Endometrial microvascular endothelial cells (primary cell): ENCODE measurements around the gene HLA-DRB5. TPM values are rescaled to one million over a fixed set of nuclear protein-coding genes. Genes with fewer than 3 reads are reported as not detected.
"Not testable (repeated sequence)": the region's sequence is repeated elsewhere in the genome, so short reads cannot be mapped to it uniquely, and the experiment has no call there.

Experiments used
- in situ Hi-C: cut with HindIII; loops from 2 replicates; pipeline ENCODE4 v1.10.0; 2017; ENCODE audit warnings: low sequenced_read_pairs, low pct_unique_long_range_greater_than_20kb; ENCODE audit errors: inconsistent ontology term
- total RNA-seq: library from RNA; depleted of rRNA; stranded (reverse); fragments of >200 nt; gene quantifications from one replicate; pipeline ENCODE4 v1.2.3, GENCODE V29; 2015; ENCODE audit errors: inconsistent ontology term

The HLA-DRB5 gene
- total RNA-seq, 1 donor from 2014 or later, result 0.37 TPM

- in situ Hi-C loops, result no loop called here
Observed at GRCh38 chr6:32519118-32519909, 10.8 kb downstream of the HLA-DRB5 start.

GRCh38 chr6:32517654-32518445 is 12.2 kb downstream of the HLA-DRB5 start:
- in situ Hi-C loops, result no loop called here

GRCh38 chr6:32501016-32501415 is 29.1 kb downstream of the HLA-DRB5 start:
- in situ Hi-C loops, result no loop called here

GRCh38 chr6:32492351-32492750 is 37.7 kb downstream of the HLA-DRB5 start:
- in situ Hi-C loops, result no loop called here

- in situ Hi-C loops, result no loop called here
Observed at GRCh38 chr6:32491700-32492099, 38.4 kb downstream of the HLA-DRB5 start.

DNA sequence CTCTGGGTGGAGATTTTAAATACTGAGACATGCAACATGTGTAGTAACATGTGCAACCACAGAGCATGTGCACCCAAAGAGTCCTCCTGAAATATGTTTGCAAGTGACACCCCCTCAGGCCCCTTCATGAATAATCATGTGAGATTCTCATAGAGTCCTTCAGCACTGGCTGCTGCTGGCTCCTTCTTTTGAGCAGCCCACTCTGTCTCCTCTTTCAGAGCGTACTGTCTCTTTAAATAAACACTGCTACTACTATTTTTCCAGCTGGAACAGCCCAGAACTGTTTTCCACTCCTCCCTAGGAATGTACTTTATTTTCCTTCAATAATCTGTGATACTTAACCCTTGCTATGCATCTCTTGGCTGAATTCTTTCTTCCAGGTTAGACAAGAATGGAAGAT is 42.0 kb downstream of the HLA-DRB5 start:
- in situ Hi-C loops, result no loop called here

DNA sequence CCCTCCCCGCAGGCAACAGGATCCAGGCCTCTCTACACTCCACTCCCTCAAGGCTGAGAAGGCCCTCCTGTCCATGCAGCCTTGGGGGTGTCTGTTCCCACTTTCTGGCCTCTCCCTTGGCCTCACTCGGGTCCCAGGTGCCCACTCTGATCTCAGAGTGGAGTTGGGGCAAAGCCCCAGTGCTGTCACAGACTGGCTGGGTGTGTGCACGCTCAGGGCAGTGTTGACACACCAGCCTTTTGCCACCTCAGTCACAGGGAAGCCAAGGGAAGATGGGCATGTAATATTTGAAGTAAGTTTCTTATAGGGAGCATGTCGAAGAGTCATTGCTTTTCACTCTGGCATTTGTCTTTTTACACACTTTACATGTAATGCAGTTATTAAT is 45.5 kb downstream of the HLA-DRB5 start:
- in situ Hi-C loops, result no loop called here

- in situ Hi-C loops, result no loop called here
Observed at GRCh38 chr6:32483968-32484613, 46.0 kb downstream of the HLA-DRB5 start.

DNA sequence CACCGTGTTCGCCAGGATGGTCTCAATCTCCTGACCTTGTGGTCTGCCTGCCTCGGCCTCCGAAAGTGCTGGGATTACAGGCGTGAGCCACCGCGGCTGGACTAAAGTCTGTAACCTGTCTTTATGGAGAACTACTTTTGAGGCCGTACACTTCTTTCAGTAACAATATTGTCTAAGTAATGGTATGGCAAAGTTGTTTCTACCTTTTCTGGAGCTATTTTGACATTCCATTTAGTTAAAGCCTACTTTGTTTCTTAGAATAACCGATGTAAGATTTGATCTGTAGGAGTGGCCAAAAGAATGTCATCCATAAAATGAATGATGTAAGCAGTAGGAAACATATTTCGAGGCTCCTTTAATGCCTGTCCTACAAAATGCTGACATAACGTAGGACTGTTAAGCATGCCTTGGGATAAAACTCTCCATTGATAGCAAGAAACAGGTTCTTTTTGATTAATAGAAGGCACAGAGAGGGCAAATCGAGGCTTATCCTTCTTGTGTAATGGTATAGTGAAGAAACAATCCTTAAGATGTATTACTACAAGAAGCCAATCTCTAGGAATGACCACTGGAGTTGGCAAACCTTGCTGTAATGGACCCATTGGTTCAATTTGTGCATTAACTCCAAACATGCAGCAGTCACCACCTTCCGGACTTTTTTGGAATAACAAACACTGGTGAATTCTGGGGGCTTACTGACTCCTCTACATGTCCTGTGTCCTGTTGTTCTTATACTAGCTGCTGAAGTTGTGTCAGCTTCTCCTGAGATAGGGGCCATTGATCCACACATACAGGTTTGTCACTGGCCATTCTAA is 54.5 kb downstream of the HLA-DRB5 start:
- in situ Hi-C loops, result no loop called here

- in situ Hi-C loops, result not testable (repeated sequence)
Observed at GRCh38 chr6:32473376-32474348, 56.4 kb downstream of the HLA-DRB5 start.

DNA sequence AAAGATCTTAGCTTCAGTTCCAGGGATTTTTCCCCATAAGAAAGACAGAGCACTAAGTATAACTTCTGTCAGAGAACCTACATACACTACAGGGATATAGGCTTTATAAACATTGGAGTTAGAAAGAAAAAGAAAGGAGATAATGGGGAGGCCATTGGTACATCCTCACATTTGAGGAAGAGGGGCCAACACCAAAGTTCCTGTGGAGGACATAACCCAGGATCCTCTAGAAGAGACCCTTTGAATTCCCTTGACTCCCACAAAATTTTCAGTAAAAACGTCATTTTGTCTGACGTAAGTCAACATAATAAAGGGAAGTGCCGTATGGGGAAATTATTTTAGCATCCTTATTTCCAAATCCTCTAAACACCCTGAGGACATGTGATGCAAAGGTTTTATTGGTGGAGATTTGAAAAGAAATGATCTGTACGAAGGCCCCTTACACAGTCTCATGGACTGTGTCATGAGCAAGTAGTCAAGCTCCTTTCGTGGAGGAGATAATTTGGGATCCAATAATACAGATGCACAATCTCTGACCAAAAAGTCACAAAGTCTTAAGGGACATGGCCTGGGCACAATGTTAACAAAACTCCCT is 57.2 kb downstream of the HLA-DRB5 start:
- in situ Hi-C loops, result no loop called here

DNA sequence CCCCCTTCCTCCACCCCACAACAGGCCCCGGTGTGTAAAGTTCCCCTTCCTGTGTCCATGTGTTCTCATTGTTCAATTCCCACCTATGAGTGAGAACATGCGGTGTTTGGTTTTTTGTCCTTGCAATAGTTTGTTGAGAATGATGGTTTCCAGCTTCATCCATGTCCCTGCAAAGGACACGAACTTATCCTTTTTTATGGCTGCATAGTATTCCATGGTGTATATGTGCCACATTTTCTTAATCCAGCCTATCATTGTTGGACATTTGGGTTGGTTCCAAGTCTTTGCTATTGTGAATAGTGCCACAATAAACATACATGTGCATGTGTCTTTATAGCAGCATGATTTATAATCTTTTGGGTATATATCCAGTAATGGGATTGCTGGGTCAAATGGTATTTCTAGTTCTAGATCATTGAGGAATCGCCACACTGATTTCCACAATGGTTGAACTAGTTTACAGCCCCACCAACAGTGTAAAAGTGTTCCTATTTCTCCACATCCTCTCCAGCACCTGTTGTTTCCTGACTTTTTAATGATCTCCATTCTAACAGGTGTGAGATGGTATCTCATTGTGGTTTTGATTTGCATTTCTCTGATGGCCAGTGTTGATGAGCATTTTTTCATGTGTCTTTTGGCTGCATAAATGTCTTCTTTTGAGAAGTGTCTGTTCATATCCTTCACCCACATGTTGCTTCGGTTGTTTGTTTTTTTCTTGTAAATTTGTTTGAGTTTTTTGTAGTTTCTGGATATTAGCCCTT is 62.2 kb downstream of the HLA-DRB5 start:
- in situ Hi-C loops, result not testable (repeated sequence)

Other genes with a start within 250 kb of the HLA-DRB5 start
- not detected for gene TSBP1, start 158.4 kb downstream of the HLA-DRB5 start, total RNA-seq
- not detected for gene BTNL2, start 123.1 kb downstream of the HLA-DRB5 start, total RNA-seq
- not detected for gene HLA-DRA, start 90.4 kb downstream of the HLA-DRB5 start, total RNA-seq
- gene HLA-DRB1, start 59.6 kb upstream of the HLA-DRB5 start, total RNA-seq, result 28.9 TPM
- gene HLA-DQA1, start 107.1 kb upstream of the HLA-DRB5 start, total RNA-seq, result not detected
- gene HLA-DQB1, start 136.4 kb upstream of the HLA-DRB5 start, total RNA-seq, result not detected
- not detected for gene HLA-DQA2, start 211.1 kb upstream of the HLA-DRB5 start, total RNA-seq
- not detected for gene HLA-DQB2, start 233.2 kb upstream of the HLA-DRB5 start, total RNA-seq